Parathyroid adenoma (tissue), 2 donors: Measurements from ENCODE around the gene PLA1A.
A peak's percentile ranks its signal among the peaks of the same experiment; 100 is the strongest.
"Not testable (repeated sequence)": the region's sequence is repeated elsewhere in the genome, so short reads cannot be mapped to it uniquely, and the experiment has no call there.

ENCODE experiments used
- H2AFZ ChIP-seq: fragments of 300-600 bp; sonication (generic); one replicate; pipeline ENCODE4 v1.7.0; 2017; ENCODE audit warnings: antibody characterized with exemption, mild to moderate bottlenecking
- H3K27ac ChIP-seq: fragments of 300-600 bp; sonication (generic); one replicate; pipeline ENCODE4 v1.7.0; 2017
- H3K27me3 ChIP-seq: fragments of 300-600 bp; sonication (generic); one replicate; pipeline ENCODE4 v1.7.0; 2017; ENCODE audit warnings: low read length; ENCODE audit not compliant: control insufficient read depth, insufficient read depth
- H3K36me3 ChIP-seq: fragments of 300-600 bp; sonication (generic); one replicate; pipeline ENCODE4 v1.7.0; 2017; ENCODE audit warnings: low read length; ENCODE audit not compliant: control insufficient read depth, insufficient read depth
- H3K4me1 ChIP-seq: fragments of 300-600 bp; sonication (generic); one replicate; pipeline ENCODE4 v1.7.0; 2017; ENCODE audit warnings: control low read depth
- H3K4me2 ChIP-seq: fragments of 300-600 bp; sonication (generic); one replicate; pipeline ENCODE4 v1.7.0; 2017; ENCODE audit warnings: low read length
- H3K4me3 ChIP-seq: fragments of 300-600 bp; sonication (generic); one replicate; pipeline ENCODE4 v1.7.0; 2017; ENCODE audit warnings: low read depth, low read length
- H3K79me2 ChIP-seq: fragments of 300-600 bp; sonication (generic); one replicate; pipeline ENCODE4 v1.7.0; 2017; ENCODE audit warnings: control low read depth
- H3K9ac ChIP-seq: fragments of 300-600 bp; sonication (generic); one replicate; pipeline ENCODE4 v1.7.0; 2017; ENCODE audit warnings: mild to moderate bottlenecking
- H3K9me3 ChIP-seq: fragments of 300-600 bp; sonication (generic); one replicate; pipeline ENCODE4 v1.7.0; 2017; ENCODE audit warnings: low read length; ENCODE audit not compliant: control insufficient read depth
- TF ChIP-seq, protein P1 (sequence below): fragments of 300-600 bp; sonication (generic); IDR thresholded peaks from one replicate; pipeline ENCODE4 v1.7.0; 2017; ENCODE audit warnings: antibody characterized with exemption, mild to moderate bottlenecking
- donor health status: primary hyperparathyroidism.

Gene PLA1A

DNA sequence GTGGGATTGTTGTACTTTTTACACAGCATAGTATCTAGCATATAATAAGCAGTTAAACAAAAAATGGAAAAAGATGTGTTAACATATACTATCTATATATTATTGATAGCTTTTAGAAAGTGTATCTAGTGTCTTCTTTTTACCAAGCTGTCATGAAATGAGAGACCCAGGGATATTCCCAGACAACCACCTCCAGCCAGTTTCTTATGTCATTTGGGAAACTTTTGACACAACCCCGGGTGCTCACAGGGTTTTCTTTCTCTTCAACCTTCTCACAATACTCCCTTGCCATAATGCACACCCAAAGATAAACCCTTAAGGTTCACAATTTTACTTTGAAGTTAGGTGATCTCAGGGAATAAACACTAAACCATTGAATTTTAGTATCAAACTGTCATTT, 4.8 kb upstream of the PLA1A start:
- no peak overlapping the region for H3K9ac ChIP-seq
- H3K4me1 ChIP-seq: peaks cover 11% of the 10 kb centered on the region
- TF ChIP-seq, protein P1, sequence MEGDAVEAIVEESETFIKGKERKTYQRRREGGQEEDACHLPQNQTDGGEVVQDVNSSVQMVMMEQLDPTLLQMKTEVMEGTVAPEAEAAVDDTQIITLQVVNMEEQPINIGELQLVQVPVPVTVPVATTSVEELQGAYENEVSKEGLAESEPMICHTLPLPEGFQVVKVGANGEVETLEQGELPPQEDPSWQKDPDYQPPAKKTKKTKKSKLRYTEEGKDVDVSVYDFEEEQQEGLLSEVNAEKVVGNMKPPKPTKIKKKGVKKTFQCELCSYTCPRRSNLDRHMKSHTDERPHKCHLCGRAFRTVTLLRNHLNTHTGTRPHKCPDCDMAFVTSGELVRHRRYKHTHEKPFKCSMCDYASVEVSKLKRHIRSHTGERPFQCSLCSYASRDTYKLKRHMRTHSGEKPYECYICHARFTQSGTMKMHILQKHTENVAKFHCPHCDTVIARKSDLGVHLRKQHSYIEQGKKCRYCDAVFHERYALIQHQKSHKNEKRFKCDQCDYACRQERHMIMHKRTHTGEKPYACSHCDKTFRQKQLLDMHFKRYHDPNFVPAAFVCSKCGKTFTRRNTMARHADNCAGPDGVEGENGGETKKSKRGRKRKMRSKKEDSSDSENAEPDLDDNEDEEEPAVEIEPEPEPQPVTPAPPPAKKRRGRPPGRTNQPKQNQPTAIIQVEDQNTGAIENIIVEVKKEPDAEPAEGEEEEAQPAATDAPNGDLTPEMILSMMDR: no peak
- H3K79me2 ChIP-seq: no peaks in the 10 kb centered on the region
- no peaks in the 10 kb centered on the region for H3K27me3 ChIP-seq
- no peak overlapping the region for H3K4me2 ChIP-seq
- H2AFZ ChIP-seq: no peak overlapping the region
- no peak overlapping the region for H3K4me3 ChIP-seq
- H3K9me3 ChIP-seq: no peaks in the 10 kb centered on the region
- no peaks in the 10 kb centered on the region for H3K36me3 ChIP-seq
- no peak overlapping the region for H3K27ac ChIP-seq

DNA sequence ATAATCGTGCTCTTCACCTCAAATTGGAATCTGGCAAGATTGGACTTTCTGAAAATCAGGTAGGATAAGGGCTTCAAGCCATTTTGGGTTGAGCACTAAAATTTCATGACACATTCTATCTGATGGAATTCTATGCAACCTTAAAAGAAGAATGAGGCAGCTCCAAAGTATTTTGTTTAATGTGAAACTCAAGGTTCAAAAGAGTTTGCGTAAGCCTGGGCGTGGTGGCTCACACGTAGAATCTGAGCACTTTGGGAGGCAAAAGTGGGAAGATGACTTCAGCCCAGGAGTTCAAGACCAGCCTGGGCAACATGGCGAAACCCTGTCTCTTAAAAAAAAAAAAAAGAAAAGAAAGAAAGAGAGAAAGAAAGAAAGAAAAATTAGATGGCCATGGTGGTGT, 3.6 kb upstream of the PLA1A start:
- Histone ChIP-seq H3K36me3 (no peaks in the 10 kb centered on the region), H3K27ac (no peak overlapping the region), H3K4me1 (peaks cover 14% of the 10 kb centered on the region), H3K9me3 (no peaks in the 10 kb centered on the region), H3K79me2 (no peaks in the 10 kb centered on the region), H3K27me3 (no peaks in the 10 kb centered on the region), H3K9ac (no peak overlapping the region), H3K4me2 (no peak overlapping the region), H3K4me3 (no peak overlapping the region), H2AFZ (no peak overlapping the region)
- TF ChIP-seq, protein P1: no peak

DNA sequence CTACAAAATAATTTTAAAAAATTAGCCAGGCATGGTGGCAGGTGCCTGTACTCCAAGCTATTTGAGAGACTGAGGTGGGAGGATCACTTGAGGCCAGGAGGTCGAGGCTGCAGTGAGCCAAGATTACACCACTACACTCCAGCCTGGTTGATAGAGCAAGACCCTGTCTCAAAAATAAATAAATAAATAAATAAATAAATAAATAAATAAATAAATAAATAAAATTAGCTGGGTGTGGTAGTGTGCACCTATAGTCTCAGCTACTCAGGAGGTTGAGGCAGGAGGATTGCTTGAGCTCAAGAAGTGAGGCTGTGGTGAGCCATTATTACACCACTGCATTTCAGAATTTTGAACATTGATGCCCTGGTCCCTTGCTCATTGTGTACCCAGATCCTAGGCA, 2.8 kb upstream of the PLA1A start:
- H3K27ac ChIP-seq, H3K4me3 ChIP-seq: not testable (repeated sequence)

DNA sequence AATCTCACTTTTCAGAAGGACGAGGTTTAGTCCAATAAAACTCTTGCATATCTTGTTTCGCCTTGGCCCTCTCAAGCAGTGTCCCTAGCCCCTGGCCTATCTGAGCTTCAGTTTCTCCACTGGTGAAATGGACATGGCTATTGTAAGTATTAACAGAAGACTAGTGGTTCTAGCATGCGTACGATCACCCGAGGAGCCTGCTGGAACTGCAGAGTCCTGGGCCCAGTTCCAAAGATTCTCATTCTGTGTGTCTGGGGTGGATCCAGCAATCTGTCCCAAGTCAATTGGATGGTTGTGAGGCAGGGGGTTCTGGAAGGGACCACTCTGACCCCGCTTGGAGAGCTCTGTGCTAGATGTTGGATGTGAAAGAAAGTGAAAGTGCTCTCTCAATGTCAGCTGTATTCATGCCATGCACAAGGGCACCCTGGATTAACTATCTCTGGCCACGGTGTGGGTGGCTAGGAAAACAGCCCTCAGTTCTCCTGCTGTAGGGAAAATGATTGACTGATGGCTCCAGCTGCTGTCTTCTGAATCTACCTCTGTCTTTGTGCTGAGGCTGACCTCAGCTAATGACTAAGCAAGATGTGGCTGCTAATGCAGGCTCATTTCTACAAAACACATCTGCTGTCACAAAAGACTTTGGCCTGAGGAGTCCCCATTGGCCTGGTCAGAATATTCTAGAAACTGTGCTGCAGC, 1.9 kb upstream of the PLA1A start:
- peaks cover 23% of the 10 kb centered on the region for H3K4me1 ChIP-seq
- H3K79me2 ChIP-seq: no peaks in the 10 kb centered on the region
- no peaks in the 10 kb centered on the region for H3K36me3 ChIP-seq
- TF ChIP-seq, protein P1: no peak
- H3K9ac ChIP-seq: no peak overlapping the region
- H3K4me3 ChIP-seq: no peak overlapping the region
- H3K27ac ChIP-seq: no peak overlapping the region
- no peak overlapping the region for H3K4me2 ChIP-seq
- peak overlapping the region; percentile 82 for H2AFZ ChIP-seq
- H3K27me3 ChIP-seq: no peaks in the 10 kb centered on the region
- H3K9me3 ChIP-seq: no peaks in the 10 kb centered on the region

More for the DNA sequence above, 2.8 kb upstream of the PLA1A start:
- not testable (repeated sequence) for H3K4me2 ChIP-seq, H3K79me2 ChIP-seq, H3K9ac ChIP-seq, H3K27me3 ChIP-seq, H2AFZ ChIP-seq, H3K9me3 ChIP-seq, H3K36me3 ChIP-seq
- H3K4me1 ChIP-seq: peaks cover 16% of the 10 kb centered on the region

DNA sequence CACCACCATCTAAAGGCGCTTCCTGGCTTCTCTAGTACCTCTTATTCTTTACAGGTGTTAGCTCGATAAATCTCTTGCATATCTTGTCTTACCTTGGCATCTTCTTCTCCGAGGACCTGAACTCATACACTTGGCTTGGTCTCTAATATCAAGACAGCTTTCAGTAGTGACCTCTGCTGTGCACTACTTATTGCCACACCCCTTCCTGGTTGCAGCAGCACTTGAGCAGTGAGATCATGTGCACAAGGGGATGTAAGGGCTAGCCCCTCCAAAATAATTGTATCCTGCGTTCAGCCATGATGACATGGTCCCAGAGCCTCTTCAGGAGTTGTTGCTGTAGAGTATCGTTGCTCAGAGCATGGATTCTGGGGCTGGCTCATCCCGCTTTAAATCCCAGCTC, 1.3 kb upstream of the PLA1A start:
- Histone ChIP-seq H3K4me3 (no peak overlapping the region), H3K4me2 (no peak overlapping the region), H3K79me2 (no peaks in the 10 kb centered on the region), H3K27me3 (no peaks in the 10 kb centered on the region), H3K36me3 (no peaks in the 10 kb centered on the region), H3K4me1 (peaks cover 29% of the 10 kb centered on the region), H3K9ac (no peak overlapping the region), H3K27ac (no peak overlapping the region), H3K9me3 (no peaks in the 10 kb centered on the region), H2AFZ (peak overlapping the region; percentile 82)
- TF ChIP-seq, protein P1: no peak
